Neural cell (in vitro differentiated cells): ENCODE measurements around the gene KBTBD12. TPM values are rescaled to one million over a fixed set of nuclear protein-coding genes. Genes with fewer than 3 reads are reported as not detected.
"Not testable (repeated sequence)": the region's sequence is repeated elsewhere in the genome, so short reads cannot be mapped to it uniquely, and the experiment has no call there.

ENCODE experiments used
- H2AFZ ChIP-seq: fragments of 200-600, 300-800 bp; sonication (generic), shearing (Covaris generic); 2 replicates; pipeline ENCODE4 v1.6.0; 2014; ENCODE audit warnings: low read depth, mild to moderate bottlenecking, antibody characterized with exemption, low read length, moderate library complexity
- H3F3A ChIP-seq: fragments of 200-600 bp; shearing (Covaris generic); 2 replicates; pipeline ENCODE4 v1.6.1; 2016; ENCODE audit warnings: mild to moderate bottlenecking, moderate library complexity, mixed read lengths, antibody characterized with exemption, low read length; ENCODE audit not compliant: insufficient read depth, poor library complexity, severe bottlenecking
- H3K27ac ChIP-seq: fragments of 200-600, 300-800 bp; sonication (generic), shearing (Covaris generic); 2 replicates; pipeline ENCODE4 v1.5.1; 2014; ENCODE audit warnings: mild to moderate bottlenecking, low read length, moderate library complexity
- H3K27me3 ChIP-seq: fragments of 300-800, 200-600 bp; sonication (generic), shearing (Covaris generic); 2 replicates; pipeline ENCODE4 v1.6.0; 2014; ENCODE audit warnings: mild to moderate bottlenecking, low read depth, low read length, moderate library complexity; ENCODE audit not compliant: insufficient read depth
- H3K36me3 ChIP-seq: fragments of 300-800, 200-600 bp; sonication (generic), shearing (Covaris generic); 2 replicates; pipeline ENCODE4 v1.5.1; 2014; ENCODE audit warnings: mild to moderate bottlenecking, antibody characterized with exemption, low read length, moderate library complexity; ENCODE audit not compliant: insufficient read depth
- H3K4me2 ChIP-seq: fragments of 300-800, 200-600 bp; sonication (generic), shearing (Covaris generic); 2 replicates; pipeline ENCODE4 v1.6.0; 2014; ENCODE audit warnings: mild to moderate bottlenecking, low read length
- H3K4me3 ChIP-seq: fragments of 300-800, 200-600 bp; sonication (generic), shearing (Covaris generic); 2 replicates; pipeline ENCODE4 v1.5.1; 2014; ENCODE audit warnings: mild to moderate bottlenecking, low read length, moderate library complexity
- H3K79me2 ChIP-seq: fragments of 200-600 bp; shearing (Covaris generic); replicated peaks from 2 replicates; pipeline ENCODE4 v1.6.0; 2014; ENCODE audit warnings: mild to moderate bottlenecking, low read length, moderate library complexity; ENCODE audit not compliant: insufficient read depth
- H3K9ac ChIP-seq: fragments of 300-800, 200-600 bp; sonication (generic), shearing (Covaris generic); 2 replicates; pipeline ENCODE4 v1.6.1; 2016; ENCODE audit warnings: mild to moderate bottlenecking, low read length, mixed read lengths
- H3K9me2 ChIP-seq: fragments of 200-600 bp; shearing (Covaris generic); 2 replicates; pipeline ENCODE4 v1.6.1; 2016; ENCODE audit warnings: mild to moderate bottlenecking, low read length, mixed read lengths; ENCODE audit not compliant: insufficient read depth
- H3K9me3 ChIP-seq: fragments of 200-600, 300-800 bp; sonication (generic), shearing (Covaris generic); 2 replicates; pipeline ENCODE4 v1.6.1; 2016; ENCODE audit warnings: mild to moderate bottlenecking, mixed run types, low read length, moderate library complexity, mixed read lengths
- H4K20me1 ChIP-seq: fragments of 200-600 bp; shearing (Covaris generic); 2 replicates; pipeline ENCODE4 v1.6.1; 2016; ENCODE audit warnings: mild to moderate bottlenecking, mixed run types; ENCODE audit not compliant: insufficient read depth
- CTCF ChIP-seq: fragments of 450-650 bp; IDR thresholded peaks from 2 replicates; pipeline ENCODE4 v1.5.1; 2014; ENCODE audit warnings: antibody characterized with exemption, mild to moderate bottlenecking, moderate library complexity; ENCODE audit not compliant: poor library complexity, severe bottlenecking
- EZH2 ChIP-seq: fragments of 200-600, 300-800 bp; shearing (Covaris generic), sonication (generic); IDR thresholded peaks from 2 replicates; pipeline ENCODE4 v1.6.1; 2014; ENCODE audit warnings: antibody characterized with exemption, low read length, borderline replicate concordance, mild to moderate bottlenecking; ENCODE audit not compliant: insufficient read depth, poor library complexity, severe bottlenecking
- RAD21 ChIP-seq: fragments of 450-650 bp; conservative IDR thresholded peaks from 2 replicates; pipeline ENCODE4 v1.6.1; 2014; ENCODE audit warnings: antibody characterized with exemption, mild to moderate bottlenecking, moderate library complexity
- REST ChIP-seq: IDR thresholded peaks from 2 replicates; pipeline ENCODE4 v1.6.1; 2012; ENCODE audit warnings: borderline replicate concordance
- SMC3 ChIP-seq: fragments of 450-650 bp; conservative IDR thresholded peaks from 2 replicates; pipeline ENCODE4 v1.6.1; 2014; ENCODE audit warnings: antibody characterized with exemption, mild to moderate bottlenecking, moderate library complexity; ENCODE audit not compliant: poor library complexity
- polyA plus RNA-seq: library from polyadenylated mRNA; depleted of rRNA; stranded (reverse); fragments of >200 nt; gene quantifications from 2 replicates; pipeline ENCODE4 v1.2.3, GENCODE V29; 2014

Gene KBTBD12
- polyA plus RNA-seq, 1 donor from 2014 or later, result not detected

- Histone ChIP-seq H3K4me2 (no peak overlapping the region), H3K9ac (no peak overlapping the region), H3K4me3 (no peak overlapping the region), H2AFZ (no peak overlapping the region), H3K27me3 (no peaks in the 10 kb centered on the region), H3K9me2 (no peaks in the 10 kb centered on the region), H4K20me1 (no peaks in the 10 kb centered on the region), H3K9me3 (no peaks in the 10 kb centered on the region), H3K79me2 (no peaks in the 10 kb centered on the region), H3K36me3 (no peaks in the 10 kb centered on the region), H3K27ac (no peak overlapping the region), H3F3A (no peaks in the 10 kb centered on the region)
- TF ChIP-seq EZH2, result no peak
- TF ChIP-seq RAD21, result peak; percentile 43
- peak; percentile 56 for TF ChIP-seq SMC3
- TF ChIP-seq CTCF, result peak; percentile 59
Measured at GRCh38 chr3:127889976-127890650, 24.9 kb upstream of the KBTBD12 start.

GRCh38 chr3:127890651-127891290 lies 24.3 kb upstream of the KBTBD12 start:
- H3K9me3 ChIP-seq, H3K9me2 ChIP-seq, H3F3A ChIP-seq, H3K9ac ChIP-seq, H3K27ac ChIP-seq, H3K79me2 ChIP-seq, H3K36me3 ChIP-seq, H3K4me3 ChIP-seq, H4K20me1 ChIP-seq, H3K27me3 ChIP-seq, H2AFZ ChIP-seq, H3K4me2 ChIP-seq: not testable (repeated sequence)
- peak; percentile 64 for TF ChIP-seq RAD21
- TF ChIP-seq SMC3, result peak; percentile 71
- peak; percentile 62 for TF ChIP-seq CTCF

GRCh38 chr3:127894481-127894880 lies 20.6 kb upstream of the KBTBD12 start:
- H3F3A ChIP-seq, result no peaks in the 10 kb centered on the region
- no peaks in the 10 kb centered on the region for H3K79me2 ChIP-seq
- no peaks in the 10 kb centered on the region for H3K9me3 ChIP-seq
- no peak overlapping the region for H3K4me2 ChIP-seq
- no peaks in the 10 kb centered on the region for H3K9me2 ChIP-seq
- H2AFZ ChIP-seq, result no peak overlapping the region
- no peak for TF ChIP-seq REST
- TF ChIP-seq EZH2, result no peak
- H3K36me3 ChIP-seq, result no peaks in the 10 kb centered on the region
- no peak overlapping the region for H3K9ac ChIP-seq
- no peaks in the 10 kb centered on the region for H4K20me1 ChIP-seq
- H3K27ac ChIP-seq, result no peak overlapping the region
- H3K4me3 ChIP-seq, result no peak overlapping the region
- H3K27me3 ChIP-seq, result no peaks in the 10 kb centered on the region
